ENCODE data around the gene ZNF593.
A peak's percentile ranks its signal among the peaks of the same experiment; 100 is the strongest.

ZNF593 gene

GRCh38 chr1:26169669-26170471 is at the start of gene ZNF593:
ZNF593 (plus strand) TSS chr1:26169908; CDS start chr1:26169984, 76 bp downstream.
- DNase-seq, result peak; percentile 68

DNA sequence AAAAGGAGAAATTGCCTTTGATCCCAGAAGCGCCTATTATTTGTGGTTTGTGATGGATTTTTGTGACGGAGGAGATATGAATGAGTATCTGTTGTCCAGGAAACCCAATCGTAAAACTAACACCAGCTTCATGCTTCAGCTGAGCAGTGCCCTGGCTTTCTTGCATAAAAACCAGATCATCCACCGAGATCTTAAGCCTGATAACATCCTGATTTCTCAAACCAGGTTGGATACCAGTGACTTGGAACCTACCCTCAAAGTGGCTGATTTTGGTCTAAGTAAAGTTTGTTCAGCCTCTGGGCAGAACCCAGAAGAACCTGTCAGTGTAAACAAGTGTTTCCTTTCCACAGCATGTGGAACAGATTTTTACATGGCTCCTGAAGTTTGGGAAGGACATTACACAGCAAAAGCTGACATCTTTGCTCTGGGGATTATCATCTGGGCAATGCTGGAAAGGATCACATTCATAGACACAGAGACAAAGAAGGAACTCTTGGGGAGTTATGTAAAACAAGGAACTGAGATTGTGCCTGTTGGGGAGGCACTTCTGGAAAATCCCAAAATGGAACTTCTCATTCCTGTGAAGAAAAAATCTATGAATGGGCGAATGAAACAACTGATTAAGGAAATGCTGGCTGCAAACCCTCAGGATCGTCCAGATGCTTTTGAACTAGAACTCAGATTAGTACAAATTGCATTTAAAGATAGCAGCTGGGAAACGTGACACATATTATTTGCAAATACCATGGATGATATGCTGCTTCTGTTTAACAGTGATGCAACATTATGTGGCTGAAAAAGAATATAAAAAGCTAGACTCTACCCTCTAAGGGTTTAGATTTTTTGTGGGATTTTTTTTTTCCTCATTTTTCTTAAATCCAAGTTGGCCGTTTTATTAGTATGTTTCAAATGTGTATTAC is 47.6 kb upstream of the ZNF593 start:
- no peak for DNase-seq

DNA sequence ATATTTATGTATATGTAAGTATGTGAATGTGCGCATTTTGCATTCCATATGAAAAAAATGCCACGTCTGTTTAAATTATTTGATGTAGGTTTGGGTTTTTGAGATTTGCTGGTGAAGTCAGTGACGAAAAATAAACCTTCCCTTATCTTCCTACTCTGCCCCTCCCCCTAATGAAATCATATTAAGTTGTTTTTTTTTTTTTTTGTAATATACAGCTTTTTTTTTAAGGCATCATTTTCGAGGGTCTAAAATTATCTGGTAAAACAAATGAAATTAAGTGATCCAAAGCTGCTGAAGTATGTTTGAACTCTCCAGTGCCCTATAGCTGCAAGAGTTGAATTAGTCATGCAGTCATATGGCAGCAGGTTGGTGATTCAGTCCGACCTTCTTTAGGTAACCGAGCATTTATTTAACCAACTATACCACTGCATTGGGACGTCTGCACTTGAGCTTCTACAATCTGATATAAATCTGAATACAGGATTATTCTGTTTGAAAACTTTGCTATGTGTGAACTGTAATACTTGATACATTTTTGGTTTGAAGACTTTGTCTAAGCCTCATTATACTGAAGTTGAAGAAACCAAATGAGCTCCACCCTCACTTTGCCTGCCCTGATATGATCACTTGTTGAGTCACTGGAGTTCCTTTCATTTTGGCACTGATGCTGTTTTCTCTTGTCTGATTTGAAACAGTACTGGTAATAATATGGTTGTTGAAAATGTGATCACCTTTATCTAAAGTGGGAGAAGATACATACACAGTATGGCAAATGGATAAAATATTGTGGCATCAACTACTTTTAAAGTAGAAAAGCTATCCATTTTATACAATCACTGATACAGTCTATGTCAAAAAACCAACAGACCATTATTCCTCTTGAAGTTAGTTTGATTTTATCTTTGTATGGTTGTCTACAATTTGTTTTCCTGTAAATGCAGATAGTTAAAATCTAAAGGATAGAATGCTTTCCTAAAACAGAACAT is 46.4 kb upstream of the ZNF593 start:
- no peak for DNase-seq

DNA sequence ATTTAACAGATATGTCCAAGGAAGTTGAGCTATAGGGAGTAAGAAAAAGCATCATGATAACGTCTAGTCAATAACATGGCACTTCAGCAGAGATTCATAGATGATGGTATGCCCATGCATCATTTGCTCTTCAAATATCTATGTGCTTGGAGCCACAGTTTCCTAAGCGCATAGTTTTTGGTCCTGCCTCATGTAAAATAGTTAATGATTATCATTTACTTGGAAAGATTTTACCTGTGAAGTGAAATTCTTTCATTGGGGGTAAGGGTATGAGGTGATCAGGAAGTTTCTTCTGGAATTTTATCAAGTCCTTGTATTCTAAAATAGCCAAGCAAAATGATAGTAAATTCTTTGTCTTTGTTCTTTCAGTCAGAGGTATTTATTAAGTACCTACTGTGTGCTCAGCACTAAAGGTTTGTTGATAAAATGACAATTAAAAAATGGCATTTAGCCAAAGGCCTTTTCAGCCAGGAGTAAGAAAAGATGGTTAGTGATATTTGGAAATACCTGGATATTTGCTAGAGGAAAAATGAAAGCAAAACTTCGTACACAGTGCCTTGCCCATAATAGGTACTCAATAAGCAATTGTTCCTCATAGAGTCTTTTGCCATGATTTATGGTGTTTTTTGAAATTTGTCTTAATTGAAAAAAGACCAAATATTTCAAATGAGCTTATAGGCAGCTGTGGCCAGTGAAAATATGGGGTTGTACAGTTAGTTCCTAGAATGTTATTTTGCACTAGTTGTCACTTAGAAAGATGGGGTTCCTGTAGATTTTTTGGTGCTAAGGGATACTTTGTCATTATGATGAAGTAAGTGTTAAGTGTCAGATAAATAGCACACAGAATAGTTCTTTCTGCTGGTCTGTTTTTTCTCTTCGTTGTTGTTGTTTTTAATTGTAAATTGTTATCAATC is 45.0 kb upstream of the ZNF593 start:
- no peak for DNase-seq

GRCh38 chr1:26125382-26125781 is 44.3 kb upstream of the ZNF593 start:
- DNase-seq, result no peak

DNA sequence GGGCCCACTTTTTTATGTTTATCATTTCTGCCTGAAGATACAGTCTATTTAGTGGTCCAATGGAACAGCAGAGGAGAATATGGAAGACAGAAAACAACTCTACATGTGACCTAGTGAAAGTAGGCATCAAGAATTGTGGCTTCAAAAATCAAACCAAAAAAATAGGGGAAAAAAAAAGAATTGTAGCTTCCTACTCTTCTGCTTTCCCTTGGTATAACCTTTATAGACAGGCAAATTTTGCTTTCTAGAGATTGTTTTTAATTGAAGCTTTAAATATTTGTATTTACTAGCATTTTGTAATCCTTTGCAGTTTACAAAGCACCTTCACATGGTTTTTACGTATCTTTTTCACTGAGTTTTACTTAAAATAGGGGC is 43.8 kb upstream of the ZNF593 start:
- DNase-seq, result no peak

DNA sequence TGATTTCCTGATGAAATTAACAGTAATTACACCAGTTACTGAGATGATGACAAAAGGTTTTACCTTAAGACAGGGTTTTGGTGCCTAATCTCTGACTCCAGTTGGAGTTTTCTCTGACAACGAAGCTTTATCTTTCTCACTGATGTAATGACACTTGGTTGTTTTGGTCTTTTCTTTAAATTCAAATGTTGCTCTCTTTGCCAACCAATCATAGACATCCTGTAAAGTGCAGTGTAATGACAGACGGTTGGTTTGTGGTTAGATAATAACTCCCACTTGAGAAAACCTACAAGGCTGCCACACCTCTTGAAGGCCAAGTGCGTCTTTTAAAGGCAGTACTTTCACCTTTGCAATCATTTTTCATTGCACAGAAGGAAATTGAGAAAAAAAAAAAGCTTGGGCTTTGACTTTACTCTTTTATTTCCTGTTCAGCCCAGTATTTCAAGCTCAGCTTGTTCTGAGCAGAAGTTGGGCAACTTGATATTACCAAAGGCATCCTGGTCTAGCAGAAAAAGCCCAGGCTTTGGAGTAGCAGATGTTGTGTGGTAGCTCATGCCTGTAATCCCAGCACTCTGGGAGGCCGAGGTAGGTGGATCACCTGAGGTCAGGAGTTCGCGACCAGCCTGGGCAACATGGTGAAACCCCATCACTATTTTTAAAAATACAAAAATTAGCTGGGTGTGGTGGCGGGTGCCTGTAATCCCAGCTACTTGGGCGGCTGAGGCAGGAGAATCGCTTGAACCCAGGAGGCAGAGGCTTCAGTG is 43.2 kb upstream of the ZNF593 start:
- peak; percentile 1 for DNase-seq

DNA sequence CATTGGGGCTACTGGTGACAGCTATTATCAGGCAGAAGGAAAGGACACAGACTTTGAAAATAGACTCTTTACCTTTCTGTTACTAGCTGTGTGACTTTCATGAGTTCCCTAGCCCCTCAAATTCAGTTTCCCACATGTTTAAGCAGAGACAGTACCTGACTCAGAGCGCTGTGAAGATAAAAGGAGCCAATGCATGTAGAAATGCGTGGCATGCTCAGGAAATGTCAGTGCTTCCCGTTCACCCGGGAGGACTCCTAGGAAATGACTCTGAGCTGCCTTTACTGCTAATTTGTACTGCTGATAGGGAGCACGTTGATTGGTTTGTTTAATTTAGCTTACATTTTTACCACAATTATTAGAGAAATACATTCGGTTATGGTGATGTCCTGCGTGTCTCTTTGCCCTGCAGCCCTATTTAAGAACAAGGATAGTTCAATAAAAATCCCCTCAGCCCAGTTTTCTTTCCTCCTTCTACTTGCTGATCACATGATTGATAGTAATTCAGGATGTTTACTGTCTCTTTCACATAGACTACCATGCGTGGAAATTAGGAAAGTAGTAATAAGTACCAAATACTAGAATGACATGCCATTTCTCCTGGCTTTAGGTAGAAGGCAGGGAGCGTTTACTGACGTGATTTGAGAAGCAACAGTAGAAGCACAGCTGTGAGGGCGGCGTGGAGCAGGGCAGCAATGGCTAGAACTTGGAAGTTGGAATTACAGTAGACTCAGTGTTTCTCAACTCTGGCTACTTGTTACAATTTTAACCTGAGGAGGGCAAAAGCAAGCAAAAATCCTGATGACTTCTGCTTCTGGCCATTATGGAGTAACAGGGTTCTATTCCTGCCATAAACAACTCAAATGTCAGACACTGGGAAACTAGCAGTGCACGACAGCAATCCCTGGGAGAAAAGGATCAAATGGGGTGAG is 42.2 kb upstream of the ZNF593 start:
- DNase-seq, result no peak

DNA sequence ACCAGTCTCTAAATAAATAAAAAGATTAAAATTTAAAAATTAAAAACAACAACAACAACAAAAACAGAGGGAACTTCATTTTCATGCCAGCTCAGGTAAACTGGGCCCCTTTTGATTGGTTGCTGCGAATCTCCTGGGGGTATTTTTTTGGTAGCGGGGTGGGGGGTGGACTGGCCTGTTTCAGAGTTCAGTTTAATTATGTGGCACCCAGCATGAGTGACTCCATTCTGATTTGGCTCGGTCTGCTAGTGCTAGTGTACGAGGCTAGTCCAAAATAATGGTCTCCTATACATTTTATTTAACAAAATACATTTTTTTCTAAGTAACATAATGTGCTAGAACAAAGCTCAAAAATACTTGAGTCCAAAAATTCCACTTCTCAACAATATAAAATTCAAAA is 39.9 kb upstream of the ZNF593 start:
- no peak for DNase-seq

GRCh38 chr1:26130695-26131094 is 39.0 kb upstream of the ZNF593 start:
- no peak for DNase-seq

- peak; percentile 2 for DNase-seq
Observed at GRCh38 chr1:26132128-26132833, 37.4 kb upstream of the ZNF593 start.

DNA sequence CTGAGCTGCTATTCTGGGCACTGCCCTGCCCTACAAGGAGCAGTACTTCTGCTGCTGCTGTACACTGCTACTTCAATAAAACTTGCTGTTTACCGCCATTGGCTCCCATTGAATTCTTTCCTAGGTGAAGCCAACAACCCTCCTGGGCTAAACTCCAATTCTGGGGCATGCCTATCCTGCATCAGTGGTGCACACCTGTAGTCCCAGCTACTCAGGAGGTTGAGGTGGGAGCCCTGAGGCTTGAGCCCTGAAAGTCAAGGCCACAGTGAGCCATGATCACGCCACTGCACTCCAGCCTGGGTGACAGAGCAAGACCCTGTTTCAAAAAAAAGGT is 36.9 kb upstream of the ZNF593 start:
- DNase-seq, result no peak

DNA sequence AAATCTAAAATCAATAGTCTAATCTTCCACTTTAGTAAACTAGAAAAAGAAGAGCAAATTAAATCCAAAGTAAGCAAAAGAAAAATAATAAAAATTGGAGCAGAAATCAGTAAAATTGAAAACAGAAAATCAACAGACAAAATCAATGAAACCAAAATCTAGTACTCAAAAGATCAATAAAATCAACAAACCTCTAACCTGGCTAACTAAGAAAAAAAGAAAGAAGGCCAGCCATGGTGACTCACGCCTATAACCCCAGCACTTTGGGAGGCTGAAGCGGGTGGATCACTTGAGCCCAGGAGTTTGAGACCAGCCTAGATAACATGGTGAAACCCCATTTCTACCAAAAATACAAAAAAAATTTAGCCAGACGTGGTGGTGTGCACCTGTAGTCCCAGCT is 35.2 kb upstream of the ZNF593 start:
- DNase-seq, result no peak

DNA sequence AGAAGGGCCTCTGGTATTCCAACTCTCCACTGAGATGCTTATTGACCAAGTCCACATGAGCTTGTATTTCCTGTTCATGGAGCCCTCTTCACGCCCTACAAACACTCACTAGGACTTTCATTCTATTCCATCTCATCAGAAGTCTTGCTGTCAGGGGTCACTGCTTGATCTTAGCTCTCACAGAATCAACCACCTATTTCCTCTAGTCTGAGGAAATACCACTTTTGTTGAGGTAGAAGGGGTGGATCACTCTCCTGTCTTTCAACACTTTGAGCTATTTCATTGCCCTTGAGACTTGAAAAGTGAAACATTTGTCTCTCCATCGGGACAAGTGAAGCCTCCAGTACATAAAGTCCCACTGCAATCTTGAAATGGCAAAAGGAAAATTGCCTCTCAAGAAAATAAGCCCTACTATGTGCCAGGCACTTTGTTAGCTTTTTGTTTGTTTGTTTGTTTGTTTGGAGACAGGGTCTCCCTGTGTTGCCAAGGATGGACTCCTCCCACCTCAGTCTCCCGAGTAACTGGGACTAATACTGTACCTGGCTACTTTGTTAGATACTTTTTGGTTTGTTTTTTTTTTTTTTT is 30.6 kb upstream of the ZNF593 start:
- no peak for DNase-seq

DNA sequence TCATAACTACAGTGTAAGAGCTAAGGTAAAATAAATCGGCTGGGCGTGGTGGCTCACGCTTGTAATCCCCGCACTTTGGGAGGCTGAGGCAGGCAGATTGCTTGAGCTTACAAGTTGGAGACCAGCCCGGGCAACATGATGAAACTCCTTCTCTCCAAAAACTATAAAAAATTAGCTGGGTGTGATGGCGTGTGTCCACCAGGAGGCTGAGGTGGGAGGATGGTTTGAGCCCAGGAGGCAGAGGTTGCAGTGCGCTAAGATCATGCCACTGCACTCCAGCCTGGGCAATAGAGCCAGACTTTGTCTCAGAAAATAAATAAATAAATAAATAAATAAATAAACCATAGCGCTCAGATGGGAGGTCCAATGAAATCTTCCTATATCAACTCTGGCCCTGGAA is 27.5 kb upstream of the ZNF593 start:
- no peak for DNase-seq

GRCh38 chr1:26145041-26145959 is 24.4 kb upstream of the ZNF593 start:
- DNase-seq, result peak; percentile 47

DNA sequence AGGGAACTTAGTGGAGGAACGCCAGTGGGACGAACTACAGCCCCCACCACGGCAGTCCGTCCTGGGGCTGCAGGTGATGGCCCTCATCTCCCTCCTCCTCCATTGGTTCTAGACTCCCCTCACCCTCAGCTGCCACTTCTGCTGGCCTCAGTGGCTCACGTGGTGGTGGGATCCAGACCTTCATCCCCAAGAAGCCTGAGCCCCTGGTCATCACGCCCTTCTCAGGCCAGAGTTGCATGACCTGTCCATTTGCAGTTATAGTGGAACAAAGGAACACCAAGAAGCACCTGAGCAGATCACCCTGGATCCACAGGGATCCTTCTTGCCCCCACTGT is 23.8 kb upstream of the ZNF593 start:
- DNase-seq, result no peak

DNA sequence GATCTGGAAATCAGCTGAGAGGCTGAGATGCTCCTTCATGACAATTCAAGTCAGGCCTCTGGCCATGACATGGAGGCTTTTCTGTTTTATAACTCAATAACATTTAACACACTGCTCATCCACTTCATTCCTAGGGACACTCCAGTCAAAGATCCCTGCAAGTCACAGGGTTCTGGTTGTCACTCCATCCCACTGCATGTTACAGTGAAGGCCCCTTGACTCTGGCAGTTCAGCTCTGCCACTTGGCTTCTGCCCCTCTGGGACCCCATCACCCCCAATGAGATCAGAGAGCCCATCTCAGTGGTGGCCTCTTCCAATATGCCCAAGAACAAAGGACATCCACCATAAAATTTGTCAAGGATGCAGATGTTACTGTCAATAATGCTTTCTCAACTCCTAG is 20.8 kb upstream of the ZNF593 start:
- no peak for DNase-seq

All from NCI-H774 (cell line).